GM12878 (cell line): ENCODE measurements around the gene GOLGA2. TPM values are rescaled to one million over a fixed set of nuclear protein-coding genes. Genes with fewer than 3 reads are reported as not detected.

Experiments
- CBX5 ChIP-seq: sonication (generic); IDR thresholded peaks from 2 replicates; pipeline ENCODE4 v1.6.1; 2016; ENCODE audit warnings: low read depth, moderate library complexity, mild to moderate bottlenecking, inconsistent platforms
- CREB1 ChIP-seq: IDR thresholded peaks from 2 replicates; pipeline ENCODE4 v1.6.1; 2012; ENCODE audit warnings: low read depth, mild to moderate bottlenecking, inconsistent platforms
- NBN ChIP-seq: fragments of 450-650 bp; IDR thresholded peaks from 2 replicates; pipeline ENCODE4 v1.6.1; 2016
- NKRF ChIP-seq: fragments of 450-650 bp; conservative IDR thresholded peaks from 2 replicates; pipeline ENCODE4 v1.6.1; 2017; ENCODE audit warnings: mild to moderate bottlenecking, moderate library complexity
- RELB ChIP-seq: fragments of 450-650 bp; IDR thresholded peaks from 2 replicates; pipeline ENCODE4 v1.6.1; 2017; ENCODE audit warnings: low read depth, mild to moderate bottlenecking, moderate library complexity
- TAF1 ChIP-seq: IDR thresholded peaks from 2 replicates; pipeline ENCODE4 v1.6.1; 2011; ENCODE audit warnings: mild to moderate bottlenecking, low read depth, low read length, borderline replicate concordance
- ZBTB40 ChIP-seq: fragments of 450-650 bp; IDR thresholded peaks from 2 replicates; pipeline ENCODE4 v1.6.1; 2016; ENCODE audit warnings: mild to moderate bottlenecking, moderate library complexity, borderline replicate concordance
- ZNF384 ChIP-seq: IDR thresholded peaks from 2 replicates; pipeline ENCODE4 v1.6.1; 2012; ENCODE audit warnings: low read depth, mild to moderate bottlenecking, low read length, improper control_type of control experiment, borderline replicate concordance
- polyA plus RNA-seq, 11 experiments: library from polyadenylated mRNA; depleted of rRNA in 4 of 11; unstranded in 6 of 11; stranded (reverse) in 5 of 11; fragments of >200 nt; fragmentation: Nextera tagmentation in 4 of 11; fragmentation: Illumina TruSeq in 1 of 11; extraction: Ambion mirVana in 4 of 11; extraction: Trizol in 1 of 11; gene quantifications; 1 replicate in 1 of 11; 2 replicates in 10 of 11; pipeline versions ENCODE4 v1.2.1 to v1.2.3, GENCODE V29; 2011 to 2016; ENCODE audit warnings: inconsistent platforms in 2 of 11, missing spikeins in 2 of 11, low read depth in 1 of 11
- total RNA-seq, 4 experiments: library from RNA; depleted of rRNA in 3 of 4; stranded (reverse); fragments of >200 nt in 3 of 4; fragmentation: Illumina TruSeq in 1 of 4; extraction: Trizol in 1 of 4; gene quantifications; 2 replicates each; pipeline versions ENCODE4 v1.2.1 to v1.2.3, GENCODE V29; 2013 to 2021
- TF ChIP-seq, protein P1 (sequence below): fragments of 450-650 bp; IDR thresholded peaks from 2 replicates; pipeline ENCODE4 v1.6.1; 2017; ENCODE audit warnings: mild to moderate bottlenecking, moderate library complexity

Gene GOLGA2
- total and polyA plus RNA-seq, 10 of the 15 experiments (the other 5 are each of a cell fraction or from before 2014, with no cell fraction given): 5.9 to 32.6 (median 19.7) TPM

DNA sequence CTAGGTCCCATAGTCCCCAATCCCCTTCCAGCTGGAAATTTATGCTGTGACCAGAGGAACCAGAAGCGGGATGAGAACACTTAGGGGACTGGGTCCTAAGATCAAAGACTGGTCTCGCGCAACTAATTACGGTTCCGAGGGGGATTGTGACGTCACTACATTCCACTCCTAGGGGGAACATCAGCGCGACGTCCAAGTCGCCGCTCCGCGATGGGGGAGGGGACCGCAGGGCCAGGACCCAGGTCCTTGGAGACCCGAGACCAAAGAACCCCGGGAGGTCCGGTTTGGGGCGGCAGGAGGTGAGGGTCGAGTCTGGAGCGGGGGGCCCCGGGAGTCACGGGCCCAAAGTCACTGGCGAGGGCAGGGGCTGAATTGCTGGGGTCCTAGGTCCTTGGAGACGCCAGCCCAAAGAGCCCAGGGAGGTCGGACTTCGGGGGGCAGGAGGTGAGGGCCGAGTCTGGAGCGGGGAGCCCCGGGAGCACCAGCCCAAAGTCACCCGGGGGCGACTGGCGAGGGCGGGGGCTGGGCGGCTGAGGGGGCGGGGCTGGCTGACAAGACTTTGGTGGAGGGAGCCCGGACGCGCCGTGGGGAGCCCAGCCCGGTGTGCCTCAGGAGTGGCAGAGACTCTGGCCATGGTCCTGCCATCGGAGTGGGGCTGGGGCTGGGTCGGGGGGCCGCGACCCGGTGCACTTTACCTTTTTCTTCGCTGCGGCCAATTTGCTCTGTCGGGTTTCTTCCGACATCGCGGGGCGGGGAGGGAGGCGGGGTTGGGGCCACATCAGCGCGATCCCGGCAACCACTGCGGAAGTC lies at the start of gene GOLGA2 (continued):
- TF ChIP-seq, protein P1, sequence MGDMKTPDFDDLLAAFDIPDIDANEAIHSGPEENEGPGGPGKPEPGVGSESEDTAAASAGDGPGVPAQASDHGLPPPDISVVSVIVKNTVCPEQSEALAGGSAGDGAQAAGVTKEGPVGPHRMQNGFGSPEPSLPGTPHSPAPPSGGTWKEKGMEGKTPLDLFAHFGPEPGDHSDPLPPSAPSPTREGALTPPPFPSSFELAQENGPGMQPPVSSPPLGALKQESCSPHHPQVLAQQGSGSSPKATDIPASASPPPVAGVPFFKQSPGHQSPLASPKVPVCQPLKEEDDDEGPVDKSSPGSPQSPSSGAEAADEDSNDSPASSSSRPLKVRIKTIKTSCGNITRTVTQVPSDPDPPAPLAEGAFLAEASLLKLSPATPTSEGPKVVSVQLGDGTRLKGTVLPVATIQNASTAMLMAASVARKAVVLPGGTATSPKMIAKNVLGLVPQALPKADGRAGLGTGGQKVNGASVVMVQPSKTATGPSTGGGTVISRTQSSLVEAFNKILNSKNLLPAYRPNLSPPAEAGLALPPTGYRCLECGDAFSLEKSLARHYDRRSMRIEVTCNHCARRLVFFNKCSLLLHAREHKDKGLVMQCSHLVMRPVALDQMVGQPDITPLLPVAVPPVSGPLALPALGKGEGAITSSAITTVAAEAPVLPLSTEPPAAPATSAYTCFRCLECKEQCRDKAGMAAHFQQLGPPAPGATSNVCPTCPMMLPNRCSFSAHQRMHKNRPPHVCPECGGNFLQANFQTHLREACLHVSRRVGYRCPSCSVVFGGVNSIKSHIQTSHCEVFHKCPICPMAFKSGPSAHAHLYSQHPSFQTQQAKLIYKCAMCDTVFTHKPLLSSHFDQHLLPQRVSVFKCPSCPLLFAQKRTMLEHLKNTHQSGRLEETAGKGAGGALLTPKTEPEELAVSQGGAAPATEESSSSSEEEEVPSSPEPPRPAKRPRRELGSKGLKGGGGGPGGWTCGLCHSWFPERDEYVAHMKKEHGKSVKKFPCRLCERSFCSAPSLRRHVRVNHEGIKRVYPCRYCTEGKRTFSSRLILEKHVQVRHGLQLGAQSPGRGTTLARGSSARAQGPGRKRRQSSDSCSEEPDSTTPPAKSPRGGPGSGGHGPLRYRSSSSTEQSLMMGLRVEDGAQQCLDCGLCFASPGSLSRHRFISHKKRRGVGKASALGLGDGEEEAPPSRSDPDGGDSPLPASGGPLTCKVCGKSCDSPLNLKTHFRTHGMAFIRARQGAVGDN: no peak
- TF ChIP-seq ZBTB40: no peak
- no peak for TF ChIP-seq CBX5
- TF ChIP-seq TAF1: 0 out of 2 replicates have a peak, but pooled peaks have one; percentile 17
- TF ChIP-seq ZNF384: no peak
- peak; percentile 60; the same call in 1 of the 2 replicates for TF ChIP-seq NBN
- peak; percentile 80 for TF ChIP-seq CREB1
- TF ChIP-seq RELB: no peak; the same call in 1 of the 2 replicates
- TF ChIP-seq NKRF: no peak
